ENCODE measurements around the gene SERPINA12. TPM values are rescaled to one million over a fixed set of nuclear protein-coding genes. Genes with fewer than 3 reads are reported as not detected.
A peak's percentile ranks its signal among the peaks of the same experiment; 100 is the strongest.

Gene SERPINA12
- total RNA-seq, 1 donor from 2014 or later: not detected

DNA sequence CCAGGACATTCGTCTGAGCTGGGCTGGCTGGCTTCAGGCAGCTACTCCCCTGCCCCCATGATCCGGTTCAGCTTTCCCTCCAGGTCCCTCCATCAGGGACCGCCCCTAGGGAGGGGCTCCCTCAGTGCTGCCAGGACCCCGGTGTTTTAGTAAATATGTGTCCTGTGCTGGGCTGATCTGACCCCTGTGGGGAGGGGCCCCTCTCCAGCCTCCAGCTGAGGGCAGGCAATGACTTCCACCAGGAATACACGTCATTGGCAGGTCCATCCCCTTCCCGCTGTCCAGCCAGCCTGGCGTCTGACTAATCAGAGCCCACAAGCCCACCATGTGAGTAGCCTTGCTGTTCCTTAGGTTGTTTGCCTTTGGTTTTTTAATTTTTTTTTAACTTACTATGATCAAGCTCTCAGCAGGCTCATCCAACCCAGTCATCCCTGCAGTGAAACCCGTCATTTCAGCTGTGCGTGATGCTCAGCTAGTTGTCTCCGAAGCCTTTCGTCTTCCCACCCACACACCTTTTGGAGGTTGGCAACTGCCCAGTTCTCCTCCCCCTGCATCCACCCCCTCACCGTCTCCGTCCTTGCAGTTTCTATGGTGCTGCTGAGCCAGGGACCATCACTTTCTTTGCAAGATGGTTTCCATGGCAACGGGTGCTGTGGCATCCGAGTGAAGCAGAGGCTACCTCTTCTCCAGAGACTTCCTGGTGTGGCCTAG, 36.0 kb upstream of the SERPINA12 start:
- Histone ChIP-seq H3K9me3 (ENCODE audit: insufficient read depth, low read depth, low read length) (no peaks in the 10 kb centered on the region), H3K79me2 (ENCODE audit: insufficient read depth, low read length) (no peaks in the 10 kb centered on the region), H3K27ac (ENCODE audit: low read depth, low read length) (peak overlapping the region; percentile 5), H3K4me2 (ENCODE audit: low read length) (no peak overlapping the region), H3K27me3 (ENCODE audit: insufficient read depth, low read length) (no peaks in the 10 kb centered on the region), H2AFZ (ENCODE audit: low read depth, low read length) (no peak overlapping the region), H3K4me3 (ENCODE audit: insufficient read depth, low read depth, low read length) (no peak overlapping the region), H4K20me1 (ENCODE audit: insufficient read depth, low read length) (no peaks in the 10 kb centered on the region), H3K9ac (ENCODE audit: low read length) (no peak overlapping the region), H3K4me1 (ENCODE audit: insufficient read depth, low read length) (peaks cover 9% of the 10 kb centered on the region), H3K36me3 (ENCODE audit: insufficient read depth, low read length) (no peaks in the 10 kb centered on the region)
- H3K27me3 Mint-ChIP-seq (ENCODE audit: low read depth, unreplicated experiment): peaks cover 17% of the 10 kb centered on the region
- H3K36me3 Mint-ChIP-seq (ENCODE audit: low read depth, unreplicated experiment): no peaks in the 10 kb centered on the region
- H3K9me3 Mint-ChIP-seq (ENCODE audit: unreplicated experiment): peaks cover 15% of the 10 kb centered on the region
- H3K4me3 Mint-ChIP-seq (ENCODE audit: unreplicated experiment): no peak overlapping the region
- TF ChIP-seq, protein P1, sequence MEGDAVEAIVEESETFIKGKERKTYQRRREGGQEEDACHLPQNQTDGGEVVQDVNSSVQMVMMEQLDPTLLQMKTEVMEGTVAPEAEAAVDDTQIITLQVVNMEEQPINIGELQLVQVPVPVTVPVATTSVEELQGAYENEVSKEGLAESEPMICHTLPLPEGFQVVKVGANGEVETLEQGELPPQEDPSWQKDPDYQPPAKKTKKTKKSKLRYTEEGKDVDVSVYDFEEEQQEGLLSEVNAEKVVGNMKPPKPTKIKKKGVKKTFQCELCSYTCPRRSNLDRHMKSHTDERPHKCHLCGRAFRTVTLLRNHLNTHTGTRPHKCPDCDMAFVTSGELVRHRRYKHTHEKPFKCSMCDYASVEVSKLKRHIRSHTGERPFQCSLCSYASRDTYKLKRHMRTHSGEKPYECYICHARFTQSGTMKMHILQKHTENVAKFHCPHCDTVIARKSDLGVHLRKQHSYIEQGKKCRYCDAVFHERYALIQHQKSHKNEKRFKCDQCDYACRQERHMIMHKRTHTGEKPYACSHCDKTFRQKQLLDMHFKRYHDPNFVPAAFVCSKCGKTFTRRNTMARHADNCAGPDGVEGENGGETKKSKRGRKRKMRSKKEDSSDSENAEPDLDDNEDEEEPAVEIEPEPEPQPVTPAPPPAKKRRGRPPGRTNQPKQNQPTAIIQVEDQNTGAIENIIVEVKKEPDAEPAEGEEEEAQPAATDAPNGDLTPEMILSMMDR (IDR thresholded peaks at IDR 0.05; ENCODE audit: insufficient read depth, low read depth, low read length): no peak
- TF ChIP-seq EZH2 (IDR thresholded peaks at IDR 0.05; ENCODE audit: insufficient read depth, low read length): no peak
- no peak overlapping the region for H3K27ac Mint-ChIP-seq (ENCODE audit: unreplicated experiment)
- DNase-seq (ENCODE audit: low read depth) (peak; percentile 23), FAIRE-seq (no peak)
- peaks cover 7% of the 10 kb centered on the region for H3K4me1 Mint-ChIP-seq (ENCODE audit: low read depth, unreplicated experiment)

- peaks cover 14% of the 10 kb centered on the region for H3K4me1 ChIP-seq (ENCODE audit: insufficient read depth, low read length)
- no peak overlapping the region for H2AFZ ChIP-seq (ENCODE audit: low read depth, low read length)
- H3K4me3 Mint-ChIP-seq (ENCODE audit: unreplicated experiment): no peak overlapping the region
- H3K4me3 ChIP-seq (ENCODE audit: insufficient read depth, low read depth, low read length): no peak overlapping the region
- H3K9ac ChIP-seq (ENCODE audit: low read length): no peak overlapping the region
- H3K27ac ChIP-seq (ENCODE audit: low read depth, low read length): peak overlapping the region; percentile 5
- peaks cover 17% of the 10 kb centered on the region for H3K27me3 Mint-ChIP-seq (ENCODE audit: low read depth, unreplicated experiment)
- peaks cover 12% of the 10 kb centered on the region for H3K4me1 Mint-ChIP-seq (ENCODE audit: low read depth, unreplicated experiment)
- peaks cover 15% of the 10 kb centered on the region for H3K9me3 Mint-ChIP-seq (ENCODE audit: unreplicated experiment)
- TF ChIP-seq EZH2 (IDR thresholded peaks at IDR 0.05; ENCODE audit: insufficient read depth, low read length): no peak
- TF ChIP-seq, protein P1 (IDR thresholded peaks at IDR 0.05; ENCODE audit: insufficient read depth, low read depth, low read length): no peak
- no peaks in the 10 kb centered on the region for H3K27me3 ChIP-seq (ENCODE audit: insufficient read depth, low read length)
- no peak overlapping the region for H3K27ac Mint-ChIP-seq (ENCODE audit: unreplicated experiment)
- H3K79me2 ChIP-seq (ENCODE audit: insufficient read depth, low read length): no peaks in the 10 kb centered on the region
- no peaks in the 10 kb centered on the region for H4K20me1 ChIP-seq (ENCODE audit: insufficient read depth, low read length)
- H3K36me3 Mint-ChIP-seq (ENCODE audit: low read depth, unreplicated experiment): no peaks in the 10 kb centered on the region
- H3K36me3 ChIP-seq (ENCODE audit: insufficient read depth, low read length): no peaks in the 10 kb centered on the region
- no peak overlapping the region for H3K4me2 ChIP-seq (ENCODE audit: low read length)
- DNase-seq (ENCODE audit: low read depth): no peak
- FAIRE-seq: no peak
- no peaks in the 10 kb centered on the region for H3K9me3 ChIP-seq (ENCODE audit: insufficient read depth, low read depth, low read length)
These were observed 35.5 kb upstream of the SERPINA12 start for GRCh38 chr14:94544726-94545125.

- Mint-ChIP-seq H3K9me3 (ENCODE audit: unreplicated experiment) (peaks cover 14% of the 10 kb centered on the region), H3K36me3 (ENCODE audit: low read depth, unreplicated experiment) (no peaks in the 10 kb centered on the region), H3K4me1 (ENCODE audit: low read depth, unreplicated experiment) (peaks cover 13% of the 10 kb centered on the region), H3K27me3 (ENCODE audit: low read depth, unreplicated experiment) (peaks cover 16% of the 10 kb centered on the region), H3K27ac (ENCODE audit: unreplicated experiment) (no peak overlapping the region), H3K4me3 (ENCODE audit: unreplicated experiment) (no peak overlapping the region)
- H3K9me3 ChIP-seq (ENCODE audit: insufficient read depth, low read depth, low read length): no peaks in the 10 kb centered on the region
- no peak overlapping the region for H3K9ac ChIP-seq (ENCODE audit: low read length)
- no peak overlapping the region for H3K27ac ChIP-seq (ENCODE audit: low read depth, low read length)
- H3K4me2 ChIP-seq (ENCODE audit: low read length): no peak overlapping the region
- no peak overlapping the region for H3K4me3 ChIP-seq (ENCODE audit: insufficient read depth, low read depth, low read length)
- no peaks in the 10 kb centered on the region for H3K36me3 ChIP-seq (ENCODE audit: insufficient read depth, low read length)
- DNase-seq (ENCODE audit: low read depth) (no peak), FAIRE-seq (no peak)
- H4K20me1 ChIP-seq (ENCODE audit: insufficient read depth, low read length): no peaks in the 10 kb centered on the region
- peak overlapping the region; percentile 30 for H2AFZ ChIP-seq (ENCODE audit: low read depth, low read length)
- H3K79me2 ChIP-seq (ENCODE audit: insufficient read depth, low read length): no peaks in the 10 kb centered on the region
- no peak for TF ChIP-seq EZH2 (IDR thresholded peaks at IDR 0.05; ENCODE audit: insufficient read depth, low read length)
- TF ChIP-seq, protein P1 (IDR thresholded peaks at IDR 0.05; ENCODE audit: insufficient read depth, low read depth, low read length): no peak
- H3K4me1 ChIP-seq (ENCODE audit: insufficient read depth, low read length): peaks cover 15% of the 10 kb centered on the region
- H3K27me3 ChIP-seq (ENCODE audit: insufficient read depth, low read length): no peaks in the 10 kb centered on the region
These were observed 34.3 kb upstream of the SERPINA12 start for GRCh38 chr14:94543449-94544124.
